ENCODE data around the gene SORBS2. TPM values are rescaled to one million over a fixed set of nuclear protein-coding genes. Genes with fewer than 3 reads are reported as not detected.

Gene SORBS2
- total and polyA plus RNA-seq, 2 donors (not counting 3 experiments of a cell fraction or from before 2014, with no cell fraction given): 69.8 to 82.5 TPM

DNA sequence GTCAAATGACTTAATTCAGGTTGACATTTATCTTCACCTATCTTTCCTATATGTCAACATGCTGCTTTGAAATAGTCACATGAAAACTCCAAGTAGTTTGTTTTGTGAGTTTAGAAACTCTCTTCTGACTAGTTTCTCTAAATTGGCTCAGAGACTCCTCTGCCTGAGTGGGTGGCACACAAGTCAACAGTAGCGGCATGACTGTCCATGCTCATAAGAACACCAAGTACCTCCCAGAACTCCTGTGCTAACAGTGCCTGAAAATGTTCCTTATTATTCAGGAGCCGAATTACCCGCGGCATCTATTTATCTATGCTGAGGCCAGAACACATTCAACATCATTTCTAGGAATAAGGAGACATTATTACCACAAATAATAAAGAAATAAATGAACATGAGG, 116.3 kb downstream of the SORBS2 start:
- H3K9ac ChIP-seq (replicated peaks; ENCODE audit: extremely low read depth, insufficient read depth, low read length): no peak overlapping the region
- FAIRE-seq (no peak), DNase-seq (ENCODE audit: low read depth, low spot score) (no peak)
- H3K27ac ChIP-seq (ENCODE audit: insufficient read depth, low read depth, low read length): no peak overlapping the region
- intact Hi-C loops (cut with micrococcal nuclease): no loop called here
- H3K4me3 ChIP-seq (replicated peaks in 1 of 3; ENCODE audit: insufficient read depth in 1 of 3, low read depth in 1 of 3, low read length in 3 of 3): no peak overlapping the region
- H3K9me3 ChIP-seq (replicated peaks; ENCODE audit: control insufficient read depth, insufficient read depth, low read length): no peaks in the 10 kb centered on the region
- CTCF ChIA-PET: no interaction called here
- H3K27me3 ChIP-seq (ENCODE audit: control insufficient read depth in 2 of 2, insufficient read depth in 2 of 2, low read length in 2 of 2): no peaks in the 10 kb centered on the region
- no peak overlapping the region for H3K4me2 ChIP-seq (ENCODE audit: insufficient read depth, low read length)
- no peaks in the 10 kb centered on the region for H3K79me2 ChIP-seq (ENCODE audit: control insufficient read depth, insufficient read depth, low read length)
- peaks cover 19% of the 10 kb centered on the region for H3K4me1 ChIP-seq (ENCODE audit: control insufficient read depth, extremely low read depth, insufficient read depth, low read length)
- no peaks in the 10 kb centered on the region for H3K9me1 ChIP-seq (replicated peaks; ENCODE audit: control insufficient read depth, extremely low read depth, insufficient read depth, low read length)
- BruUV-seq (replicated peaks): no TSS peak
- POLR2A ChIA-PET: no interaction called here
- dilution Hi-C loops (cut with MboI; ENCODE audit: extremely low pct_ligation_motif_present, low sequenced_read_pairs): no loop called here
- H2AFZ ChIP-seq (ENCODE audit: low read depth, low read length): no peak overlapping the region
- H3K36me3 ChIP-seq (ENCODE audit: control insufficient read depth in 2 of 2, extremely low read depth in 1 of 2, insufficient read depth in 2 of 2, low read length in 2 of 2): no peaks in the 10 kb centered on the region
- no peaks in the 10 kb centered on the region for H4K20me1 ChIP-seq (replicated peaks; ENCODE audit: control insufficient read depth, extremely low read depth, insufficient read depth, low read length)
- TF ChIP-seq, protein P1, sequence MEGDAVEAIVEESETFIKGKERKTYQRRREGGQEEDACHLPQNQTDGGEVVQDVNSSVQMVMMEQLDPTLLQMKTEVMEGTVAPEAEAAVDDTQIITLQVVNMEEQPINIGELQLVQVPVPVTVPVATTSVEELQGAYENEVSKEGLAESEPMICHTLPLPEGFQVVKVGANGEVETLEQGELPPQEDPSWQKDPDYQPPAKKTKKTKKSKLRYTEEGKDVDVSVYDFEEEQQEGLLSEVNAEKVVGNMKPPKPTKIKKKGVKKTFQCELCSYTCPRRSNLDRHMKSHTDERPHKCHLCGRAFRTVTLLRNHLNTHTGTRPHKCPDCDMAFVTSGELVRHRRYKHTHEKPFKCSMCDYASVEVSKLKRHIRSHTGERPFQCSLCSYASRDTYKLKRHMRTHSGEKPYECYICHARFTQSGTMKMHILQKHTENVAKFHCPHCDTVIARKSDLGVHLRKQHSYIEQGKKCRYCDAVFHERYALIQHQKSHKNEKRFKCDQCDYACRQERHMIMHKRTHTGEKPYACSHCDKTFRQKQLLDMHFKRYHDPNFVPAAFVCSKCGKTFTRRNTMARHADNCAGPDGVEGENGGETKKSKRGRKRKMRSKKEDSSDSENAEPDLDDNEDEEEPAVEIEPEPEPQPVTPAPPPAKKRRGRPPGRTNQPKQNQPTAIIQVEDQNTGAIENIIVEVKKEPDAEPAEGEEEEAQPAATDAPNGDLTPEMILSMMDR (IDR thresholded peaks at IDR 0.05; ENCODE audit: extremely low read depth in 1 of 2, insufficient read depth in 1 of 2, low read depth in 1 of 2, low read length in 2 of 2): no peak
- TF ChIP-seq, protein P2, sequence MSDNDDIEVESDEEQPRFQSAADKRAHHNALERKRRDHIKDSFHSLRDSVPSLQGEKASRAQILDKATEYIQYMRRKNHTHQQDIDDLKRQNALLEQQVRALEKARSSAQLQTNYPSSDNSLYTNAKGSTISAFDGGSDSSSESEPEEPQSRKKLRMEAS (IDR thresholded peaks at IDR 0.05; ENCODE audit: insufficient read depth, insufficient read length): no peak
- no peak for TF ChIP-seq JUN (IDR thresholded peaks at IDR 0.05; ENCODE audit: borderline replicate concordance, insufficient read depth, insufficient read length, low read depth)
- TF ChIP-seq FOS (IDR thresholded peaks at IDR 0.05; ENCODE audit: borderline replicate concordance, insufficient read depth, low read length): no peak
- no peak for TF ChIP-seq MYC (IDR thresholded peaks at IDR 0.05; ENCODE audit: low read depth, low read length)
- no peak for TF ChIP-seq POLR2A (IDR thresholded peaks at IDR 0.05; ENCODE audit: low read depth, low read length)
- no peak for TF ChIP-seq POLR2AphosphoS5 (IDR thresholded peaks at IDR 0.05; ENCODE audit: insufficient read depth, low read depth, low read length)
- TF ChIP-seq GATA2 (IDR thresholded peaks at IDR 0.05; ENCODE audit: insufficient read depth, insufficient read length, low read depth, low read length): no peak
- no peak for TF ChIP-seq EZH2 (IDR thresholded peaks at IDR 0.05; ENCODE audit: borderline replicate concordance, low read depth, low read length, severe bottlenecking)

Data from endothelial cell of umbilical vein (primary cell).